NCI-H82 treated with DMSO at 0.1 percent for 48 hours (cell line): Measurements from ENCODE around the gene PKIG.
"Not testable (repeated sequence)": the region's sequence is repeated elsewhere in the genome, so short reads cannot be mapped to it uniquely, and the experiment has no call there.

Experiments
- DNase-seq: peaks from one replicate; lab custom pipeline; 2025; ENCODE audit not compliant: unreplicated experiment; lab: John Stamatoyannopoulos, UW

The PKIG gene

DNA sequence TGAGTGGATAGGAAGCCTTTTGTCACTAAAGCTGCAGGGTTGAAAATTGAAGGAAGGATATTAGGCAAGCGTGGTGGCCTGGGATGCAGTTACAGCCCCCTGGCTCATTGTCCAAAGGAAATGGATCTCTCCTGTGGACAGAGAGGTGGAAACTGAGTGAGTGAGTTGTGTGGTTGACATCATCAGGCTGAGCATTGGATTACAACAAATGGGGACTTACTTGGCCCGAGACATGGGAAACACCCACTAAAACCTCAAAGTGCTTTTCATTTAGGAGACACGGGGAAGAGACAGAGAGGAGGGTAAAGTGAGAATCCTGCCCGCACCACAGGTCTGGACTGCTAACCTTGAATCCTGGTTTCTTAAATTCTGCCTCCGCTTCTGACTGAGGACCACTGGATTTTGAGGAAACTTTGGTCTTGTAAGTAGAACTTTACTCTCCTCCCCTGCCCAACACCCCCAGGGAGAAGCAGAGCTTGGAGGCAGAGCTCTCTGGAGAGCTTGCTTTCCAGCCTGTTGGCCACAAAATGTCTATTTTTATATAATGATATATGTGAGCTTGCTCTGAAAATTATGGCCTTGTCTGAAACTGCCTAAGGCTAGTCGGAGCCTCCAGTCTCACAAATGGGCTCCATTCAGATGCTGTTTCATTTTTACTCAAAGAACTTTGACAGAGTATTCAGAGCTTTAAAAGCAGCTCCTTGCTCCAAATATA lies at the start of gene PKIG:
PKIG (plus strand) TSS at position 269 of the 715 bp plus-strand sequence. CDS start 31,978 bp downstream, outside the sequence.
- DNase-seq: no peak

GRCh38 chr20:44532981-44533331 lies 49.4 kb upstream of the PKIG start:
- DNase-seq: no peak

- DNase-seq: no peak
Measured at GRCh38 chr20:44533928-44534327, 48.5 kb upstream of the PKIG start.

DNA sequence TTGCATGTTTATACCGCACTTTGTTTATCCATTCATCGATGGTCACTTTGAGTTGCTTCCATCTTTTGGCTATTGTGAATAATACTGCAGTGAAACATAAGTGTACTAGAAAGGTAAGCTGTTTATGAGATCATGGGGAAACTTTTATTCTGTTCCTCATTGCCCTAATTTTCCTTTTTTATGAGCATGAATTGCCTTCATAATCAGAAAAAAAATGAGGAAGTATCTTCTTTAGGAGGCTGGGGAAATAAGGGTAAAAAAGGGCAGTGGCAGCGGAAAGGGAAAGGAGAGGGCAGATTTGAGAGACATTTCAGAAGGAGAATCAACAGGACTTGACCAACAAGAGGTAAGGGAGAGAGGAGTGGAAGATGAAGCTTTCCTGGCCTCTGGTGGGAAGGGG lies 46.2 kb upstream of the PKIG start:
- DNase-seq: no peak

DNA sequence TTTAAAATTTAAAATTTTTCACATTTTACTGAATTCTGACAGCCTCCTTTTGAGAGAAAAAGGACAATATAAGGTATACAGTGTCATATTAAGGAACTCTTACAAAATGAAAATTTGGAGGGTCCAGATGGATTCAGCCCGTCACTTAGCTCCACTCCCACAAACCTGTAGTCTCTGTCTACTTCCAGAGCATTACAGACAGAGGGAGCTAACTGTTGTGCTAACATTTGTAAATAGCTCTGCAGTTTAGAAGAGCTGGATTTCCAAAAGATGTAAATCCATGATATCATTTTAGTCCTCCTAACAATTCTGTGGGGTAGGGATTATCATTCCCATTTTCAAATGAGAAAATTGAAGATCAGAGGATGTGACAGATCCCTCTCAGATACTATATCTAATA lies 44.4 kb upstream of the PKIG start:
- no peak for DNase-seq

DNA sequence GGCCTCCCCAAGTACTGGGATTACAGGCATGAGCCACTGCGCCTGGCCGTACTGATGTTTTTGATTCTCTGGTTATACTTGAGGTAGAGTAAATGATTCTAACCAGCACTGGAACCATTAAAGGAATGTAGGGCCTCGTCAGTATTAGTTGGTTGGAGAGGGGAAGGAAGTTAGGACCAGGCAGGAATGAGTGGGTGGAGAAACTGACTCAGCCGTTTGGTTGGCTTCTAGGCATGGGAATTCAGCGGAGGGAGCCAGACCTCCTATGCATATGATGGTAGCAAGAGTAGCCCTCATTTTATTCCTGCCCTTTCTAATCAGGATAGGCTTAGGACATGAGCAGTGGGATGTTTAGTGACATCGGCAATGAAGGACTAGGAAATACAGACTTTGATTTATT lies 41.5 kb upstream of the PKIG start:
- DNase-seq: no peak

GRCh38 chr20:44541992-44542391 lies 40.4 kb upstream of the PKIG start:
- DNase-seq: no peak

GRCh38 chr20:44542890-44543289 lies 39.5 kb upstream of the PKIG start:
- no peak for DNase-seq

DNA sequence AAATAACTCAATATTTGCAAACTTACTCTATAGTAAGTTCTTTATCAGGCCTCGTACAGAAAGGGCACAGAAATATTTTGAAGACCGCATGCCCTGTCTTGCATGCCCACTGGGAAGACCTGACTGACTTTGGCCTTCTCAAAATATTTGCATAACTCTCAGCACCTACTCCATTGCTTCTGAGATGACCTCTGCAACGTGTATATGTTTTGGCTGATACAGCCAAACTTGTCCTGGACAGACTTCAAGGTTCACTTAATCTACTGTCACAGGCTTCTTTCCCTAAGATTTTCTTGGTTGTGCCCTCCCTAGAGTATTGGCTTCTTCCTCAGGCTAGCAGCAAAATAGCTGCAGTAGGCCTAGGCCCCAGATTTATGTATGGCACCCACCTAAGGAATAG lies 39.0 kb upstream of the PKIG start:
- DNase-seq: no peak

DNA sequence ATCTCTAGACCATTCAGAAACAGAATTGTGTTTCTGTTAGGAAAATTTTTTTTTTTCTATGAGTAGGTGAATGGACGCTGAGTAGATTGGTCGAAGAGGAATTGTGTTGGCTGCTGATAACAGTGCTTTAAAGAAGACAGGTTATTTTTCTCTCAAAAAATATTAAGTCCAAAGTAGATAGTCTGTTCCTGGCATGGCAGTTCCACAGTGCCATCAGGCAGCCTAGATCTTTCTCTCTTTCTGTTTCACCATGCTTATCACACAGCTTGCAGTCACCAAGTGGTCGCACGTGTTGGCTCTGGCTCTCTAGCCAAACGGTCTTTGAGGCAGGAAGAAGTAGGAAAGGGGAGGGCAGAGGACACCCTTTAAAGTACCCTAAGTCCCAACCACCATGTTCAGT lies 38.1 kb upstream of the PKIG start:
- no peak for DNase-seq

DNA sequence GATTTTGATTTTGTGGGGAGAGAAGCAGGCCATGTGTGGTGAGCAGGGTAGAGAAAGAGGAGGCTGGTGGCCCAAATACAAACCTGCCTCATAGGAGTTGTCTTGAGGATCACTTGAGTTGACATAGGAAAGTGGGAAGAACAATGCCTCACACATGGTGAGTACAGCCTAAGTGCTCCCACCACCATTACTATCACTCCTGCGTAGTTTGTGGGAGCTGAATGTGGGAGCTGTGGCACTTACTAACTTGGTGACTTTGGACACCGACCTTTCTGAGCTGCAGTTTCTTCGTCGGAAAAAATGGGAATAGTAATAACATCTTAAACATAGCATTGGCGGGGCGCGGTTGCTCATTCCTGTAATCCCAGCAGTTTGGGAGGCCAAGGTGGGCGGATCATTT lies 35.0 kb upstream of the PKIG start:
- no peak for DNase-seq

DNA sequence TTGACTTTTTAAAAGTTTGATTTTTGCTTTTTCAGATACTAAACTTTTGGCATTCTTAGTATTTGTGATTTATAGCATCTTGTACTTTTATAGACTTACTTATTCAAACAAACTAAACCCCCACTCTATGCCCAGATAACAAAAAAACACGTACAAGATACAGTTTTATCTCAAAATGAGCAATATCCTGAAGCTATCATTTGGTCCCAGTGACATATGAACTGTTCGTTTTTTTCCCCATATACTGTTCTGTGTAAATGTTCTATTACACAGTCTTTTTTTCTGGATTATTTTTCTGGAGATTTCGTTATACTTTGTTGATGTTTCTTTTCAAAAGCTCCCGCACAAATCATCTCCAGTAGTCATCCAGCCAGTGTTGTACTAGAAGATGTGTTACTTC lies 33.3 kb upstream of the PKIG start:
- no peak for DNase-seq

GRCh38 chr20:44552050-44552449 lies 30.3 kb upstream of the PKIG start:
- DNase-seq: no peak

DNA sequence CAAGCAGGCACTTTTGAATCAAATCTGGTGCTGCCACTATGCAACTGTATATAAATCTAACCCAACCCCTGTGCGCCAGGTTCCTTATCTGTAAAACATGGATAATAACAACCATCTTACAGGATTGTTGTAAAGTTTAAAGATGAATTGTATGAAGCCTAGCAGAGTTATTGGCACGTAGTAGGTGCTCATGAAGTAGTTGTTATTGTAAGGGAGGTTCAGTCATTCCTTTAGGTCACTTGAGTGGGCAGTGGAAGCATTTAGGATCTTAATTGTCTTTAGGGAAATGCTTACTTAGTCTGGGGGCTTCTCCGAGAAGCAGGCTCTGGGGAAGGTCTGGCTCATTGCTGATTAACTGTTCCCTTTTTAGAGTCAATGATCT lies 29.8 kb upstream of the PKIG start:
- no peak for DNase-seq

GRCh38 chr20:44552950-44553908 lies 29.1 kb upstream of the PKIG start:
- no peak for DNase-seq

GRCh38 chr20:44559302-44559701 lies 23.1 kb upstream of the PKIG start:
- DNase-seq: no peak

DNA sequence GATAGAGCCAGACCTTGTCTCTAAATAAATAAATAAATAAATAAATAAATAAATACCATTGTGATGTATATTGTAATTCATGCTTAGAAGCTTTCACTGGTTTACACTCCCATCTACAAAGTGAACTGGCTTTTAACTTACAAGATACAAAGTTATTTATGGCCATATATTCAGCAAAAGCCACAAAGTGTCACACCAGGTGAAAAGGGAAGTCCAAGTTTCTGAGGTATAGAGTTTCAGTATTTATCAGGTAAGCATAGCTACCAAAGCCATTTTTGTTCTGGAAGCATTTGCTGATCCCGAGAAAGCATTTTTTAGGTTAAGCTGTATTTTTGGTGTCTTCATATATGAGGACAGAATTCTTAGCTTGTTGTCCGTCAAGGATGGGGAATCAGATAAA lies 22.1 kb upstream of the PKIG start:
- no peak for DNase-seq

DNA sequence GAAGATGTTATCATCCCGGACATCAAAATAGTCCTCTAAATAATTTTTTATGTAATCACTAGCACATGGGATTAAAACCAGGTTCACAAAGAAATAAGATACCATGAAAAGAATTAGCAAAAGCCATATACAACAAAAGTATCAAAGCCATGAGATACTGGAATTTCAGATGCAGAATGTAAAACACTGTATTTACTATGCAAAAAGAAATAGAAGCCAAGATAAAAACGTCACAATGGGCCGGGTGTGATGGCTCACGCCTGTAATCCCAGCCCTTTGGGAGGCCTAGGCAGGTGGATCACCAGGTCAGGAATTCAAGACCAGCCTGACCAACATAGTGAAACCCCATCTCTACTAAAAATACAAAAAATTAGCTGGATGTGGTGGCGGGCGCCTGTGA lies 21.6 kb upstream of the PKIG start:
- not testable (repeated sequence) for DNase-seq

- DNase-seq: no peak
Measured at GRCh38 chr20:44561876-44562275, 20.5 kb upstream of the PKIG start.

- DNase-seq: no peak
Measured at GRCh38 chr20:44566018-44566417, 16.4 kb upstream of the PKIG start.

DNA sequence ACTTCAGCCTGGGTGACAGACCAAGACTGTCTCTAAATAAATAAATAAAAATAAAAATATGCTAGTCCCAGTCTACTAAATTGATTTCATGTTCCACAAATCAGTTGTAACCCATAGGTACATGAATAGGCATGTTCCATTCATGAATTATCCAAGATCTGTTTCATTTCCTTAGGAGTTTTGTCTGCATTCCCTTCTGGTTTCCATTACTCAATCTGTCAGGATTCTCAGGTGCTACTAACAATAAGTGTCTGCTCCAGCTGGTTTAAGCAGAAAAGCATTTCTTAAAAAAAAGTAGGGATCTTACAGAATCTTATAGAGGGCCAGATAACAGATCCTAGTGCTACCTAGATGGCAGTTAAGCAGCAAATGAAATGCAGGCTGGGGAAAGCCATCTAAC lies 15.6 kb upstream of the PKIG start:
- no peak for DNase-seq

DNA sequence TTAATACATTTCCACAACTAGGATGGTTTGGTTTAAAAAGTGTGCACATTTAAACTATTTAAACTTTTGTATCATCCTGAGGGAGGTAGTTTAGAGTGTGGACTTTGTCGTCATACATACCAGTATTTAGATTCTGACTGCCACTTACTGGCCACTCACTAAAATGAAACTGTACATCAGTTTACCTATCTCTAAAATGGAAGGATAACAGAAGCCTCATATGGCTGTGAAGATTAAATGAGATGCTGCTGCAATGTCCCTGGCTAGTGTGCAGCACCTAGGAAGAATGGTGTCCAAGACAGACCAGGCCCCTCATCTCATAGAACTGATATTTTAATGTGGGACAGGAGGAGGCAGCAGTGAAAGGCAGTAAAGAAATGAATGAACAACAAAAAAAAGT lies 12.0 kb upstream of the PKIG start:
- no peak for DNase-seq
